Measurements from ENCODE around the gene ISCA2.
"Not testable (repeated sequence)": the region's sequence is repeated elsewhere in the genome, so short reads cannot be mapped to it uniquely, and the experiment has no call there.

Gene ISCA2

DNA sequence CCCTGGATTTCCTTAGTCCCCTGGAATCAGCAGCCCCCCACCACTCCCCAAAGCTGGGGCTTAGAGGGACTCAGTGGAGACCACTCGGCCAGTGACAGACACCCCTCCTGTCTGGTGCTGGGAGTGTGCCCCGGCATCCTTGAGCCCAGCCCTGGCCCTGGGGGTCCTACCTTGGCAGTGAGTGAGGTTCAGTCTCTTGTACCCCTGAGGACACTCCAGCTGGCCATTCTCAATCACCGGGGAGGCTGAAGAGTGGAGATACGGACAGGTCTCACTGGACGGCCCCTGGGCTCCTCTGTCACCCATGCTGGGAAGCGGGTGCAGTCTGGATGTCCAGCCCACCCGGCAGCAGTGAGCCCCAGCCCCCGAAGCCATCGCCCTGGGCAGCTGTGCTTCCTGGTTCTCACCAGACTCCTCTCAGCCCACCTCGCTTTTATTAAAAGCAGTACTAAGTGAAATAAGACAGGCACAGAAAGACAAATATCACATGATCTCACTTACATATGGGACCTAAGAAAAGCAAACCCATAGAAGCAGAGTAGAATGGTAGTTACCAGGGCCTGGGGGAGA, 42.3 kb downstream of the ISCA2 start:
- CTCF ChIA-PET, result no interaction called here
- POLR2A ChIA-PET (ENCODE audit: low non-redundant PET), result no interaction called here
- TF ChIP-seq, protein P1, sequence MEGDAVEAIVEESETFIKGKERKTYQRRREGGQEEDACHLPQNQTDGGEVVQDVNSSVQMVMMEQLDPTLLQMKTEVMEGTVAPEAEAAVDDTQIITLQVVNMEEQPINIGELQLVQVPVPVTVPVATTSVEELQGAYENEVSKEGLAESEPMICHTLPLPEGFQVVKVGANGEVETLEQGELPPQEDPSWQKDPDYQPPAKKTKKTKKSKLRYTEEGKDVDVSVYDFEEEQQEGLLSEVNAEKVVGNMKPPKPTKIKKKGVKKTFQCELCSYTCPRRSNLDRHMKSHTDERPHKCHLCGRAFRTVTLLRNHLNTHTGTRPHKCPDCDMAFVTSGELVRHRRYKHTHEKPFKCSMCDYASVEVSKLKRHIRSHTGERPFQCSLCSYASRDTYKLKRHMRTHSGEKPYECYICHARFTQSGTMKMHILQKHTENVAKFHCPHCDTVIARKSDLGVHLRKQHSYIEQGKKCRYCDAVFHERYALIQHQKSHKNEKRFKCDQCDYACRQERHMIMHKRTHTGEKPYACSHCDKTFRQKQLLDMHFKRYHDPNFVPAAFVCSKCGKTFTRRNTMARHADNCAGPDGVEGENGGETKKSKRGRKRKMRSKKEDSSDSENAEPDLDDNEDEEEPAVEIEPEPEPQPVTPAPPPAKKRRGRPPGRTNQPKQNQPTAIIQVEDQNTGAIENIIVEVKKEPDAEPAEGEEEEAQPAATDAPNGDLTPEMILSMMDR (conservative IDR thresholded peaks at IDR 0.05; ENCODE audit: low read depth), result no peak
- peak overlapping the region; percentile 21 for H3K27ac ChIP-seq
- no peak for DNase-seq (ENCODE audit: low spot score)

DNA sequence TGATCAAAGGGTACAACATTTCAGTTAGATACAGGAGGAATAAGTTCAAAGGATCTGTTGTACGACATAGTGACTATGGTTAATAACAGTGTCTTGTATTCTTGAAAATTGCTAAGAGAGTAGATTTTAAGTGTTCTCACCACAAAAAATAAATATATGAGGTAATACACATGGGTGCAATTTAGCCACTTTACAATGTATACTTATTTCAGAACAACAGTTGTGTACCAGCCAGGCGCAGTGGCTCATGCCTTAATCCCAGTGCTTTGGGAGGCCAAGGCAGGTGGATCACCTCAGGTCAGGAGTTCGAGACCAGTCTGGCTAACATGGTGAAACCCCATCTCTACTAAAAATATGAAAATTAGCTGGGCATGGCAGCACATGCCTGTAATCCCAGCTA, 42.8 kb downstream of the ISCA2 start:
- H3K27ac ChIP-seq; POLR2A ChIA-PET (ENCODE audit: low non-redundant PET); DNase-seq (ENCODE audit: low spot score); CTCF ChIA-PET: not testable (repeated sequence)

DNA sequence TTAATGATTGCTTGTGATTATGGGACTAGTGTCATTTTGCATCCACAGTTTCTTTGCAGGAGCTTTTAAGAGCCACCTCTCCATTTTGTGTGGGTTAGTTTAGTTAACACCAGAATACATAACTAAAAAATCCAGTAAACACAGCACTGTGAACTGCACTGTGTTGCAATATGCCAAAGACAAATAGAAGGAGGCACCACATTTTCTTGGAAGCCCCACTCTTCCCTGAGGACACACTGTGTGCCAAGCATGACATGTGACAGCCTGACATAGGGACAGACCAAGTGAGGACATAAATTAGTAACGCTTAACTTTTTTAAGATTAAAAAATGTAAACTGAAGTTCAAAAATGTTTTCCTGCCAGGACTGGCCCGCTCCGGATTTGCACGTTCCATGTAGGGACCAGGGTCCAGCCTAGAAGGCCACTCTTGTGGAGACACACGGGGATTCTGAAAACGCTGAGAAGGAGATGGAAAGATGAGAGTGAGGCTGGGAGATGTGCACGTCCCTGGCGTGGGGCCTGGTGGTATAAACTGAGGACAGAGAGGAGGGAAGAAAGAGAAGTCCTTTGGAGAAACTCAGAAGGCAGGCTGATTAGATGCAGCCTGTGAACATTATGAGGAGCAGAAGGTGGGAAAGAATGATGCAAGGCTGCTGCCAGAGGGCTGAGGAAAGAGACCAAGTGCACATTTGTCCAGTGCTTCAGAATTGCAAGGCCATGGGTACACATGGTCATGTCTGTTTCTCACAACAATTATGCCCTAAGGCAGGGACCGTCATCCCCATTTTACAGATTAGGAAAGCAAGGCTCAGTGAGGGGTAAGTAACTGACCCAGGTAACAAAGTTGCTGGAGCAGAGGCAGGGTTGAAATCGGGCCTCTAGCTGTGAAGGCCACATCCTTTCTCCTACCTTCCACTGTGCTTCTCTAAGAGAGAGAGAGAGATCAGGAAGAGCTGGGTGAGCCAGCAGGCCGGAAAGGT, 45.1 kb downstream of the ISCA2 start:
- POLR2A ChIA-PET (ENCODE audit: low non-redundant PET), result no interaction called here
- CTCF ChIA-PET, result interaction anchor here (0.6 kb wide), 1 partner anchor 106 kb away, joined by 3 read pairs; no protein-coding TSS in a partner anchor

DNA sequence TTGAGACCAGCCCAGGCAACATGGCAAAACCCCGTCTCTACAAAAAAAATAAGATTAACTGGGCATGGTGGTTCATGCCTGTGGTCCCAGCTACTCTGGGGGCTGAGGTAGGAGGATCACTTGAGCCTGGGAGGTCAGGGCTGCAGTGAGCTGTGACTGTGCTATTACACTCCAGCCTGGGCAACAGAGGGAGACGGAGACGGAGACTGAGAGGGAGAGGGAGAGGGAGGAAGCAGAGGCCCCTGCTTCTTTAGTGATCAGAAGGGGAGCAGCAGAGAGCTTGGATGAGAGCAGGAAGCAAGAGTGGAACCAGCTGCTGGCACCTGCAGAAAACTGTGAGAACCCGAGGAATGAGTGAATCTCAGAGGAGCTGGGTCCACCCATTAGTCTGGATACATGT, 45.9 kb downstream of the ISCA2 start:
- TF ChIP-seq, protein P1 (conservative IDR thresholded peaks at IDR 0.05; ENCODE audit: low read depth), result no peak
- DNase-seq (ENCODE audit: low spot score), result no peak
- peak overlapping the region; percentile 50 for H3K27ac ChIP-seq
- ChIA-PET POLR2A (ENCODE audit: low non-redundant PET) (no interaction called here), CTCF (no interaction called here)

More for the DNA sequence above, 45.1 kb downstream of the ISCA2 start:
- no peak for DNase-seq (ENCODE audit: low spot score)
- TF ChIP-seq, protein P1 (conservative IDR thresholded peaks at IDR 0.05; ENCODE audit: low read depth), result no peak
- H3K27ac ChIP-seq, result peak overlapping the region; percentile 50; the same call in 1 of the 2 replicates

DNA sequence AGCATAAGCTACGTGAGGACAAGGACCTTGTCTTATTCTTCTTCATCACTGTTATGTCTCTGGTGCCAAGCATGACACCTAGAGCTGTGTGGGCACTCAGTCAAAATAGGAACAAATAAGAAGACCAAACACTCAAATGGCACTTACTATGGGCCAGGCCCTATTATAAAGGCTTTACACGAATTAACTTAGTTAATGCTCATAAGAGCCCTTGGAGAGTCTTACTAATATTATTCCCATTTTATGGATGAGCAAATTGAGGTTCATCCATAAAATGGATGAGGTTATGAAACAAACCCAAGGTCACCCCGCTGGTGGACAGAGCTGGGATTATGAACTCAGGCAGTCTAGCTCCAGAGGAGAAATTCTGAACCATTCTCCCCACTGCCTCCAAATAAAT, 47.7 kb downstream of the ISCA2 start:
- ChIA-PET CTCF (no interaction called here), POLR2A (ENCODE audit: low non-redundant PET) (no interaction called here)
- DNase-seq (ENCODE audit: low spot score), result no peak
- TF ChIP-seq, protein P1 (conservative IDR thresholded peaks at IDR 0.05; ENCODE audit: low read depth), result no peak
- H3K27ac ChIP-seq, result no peak overlapping the region

DNA sequence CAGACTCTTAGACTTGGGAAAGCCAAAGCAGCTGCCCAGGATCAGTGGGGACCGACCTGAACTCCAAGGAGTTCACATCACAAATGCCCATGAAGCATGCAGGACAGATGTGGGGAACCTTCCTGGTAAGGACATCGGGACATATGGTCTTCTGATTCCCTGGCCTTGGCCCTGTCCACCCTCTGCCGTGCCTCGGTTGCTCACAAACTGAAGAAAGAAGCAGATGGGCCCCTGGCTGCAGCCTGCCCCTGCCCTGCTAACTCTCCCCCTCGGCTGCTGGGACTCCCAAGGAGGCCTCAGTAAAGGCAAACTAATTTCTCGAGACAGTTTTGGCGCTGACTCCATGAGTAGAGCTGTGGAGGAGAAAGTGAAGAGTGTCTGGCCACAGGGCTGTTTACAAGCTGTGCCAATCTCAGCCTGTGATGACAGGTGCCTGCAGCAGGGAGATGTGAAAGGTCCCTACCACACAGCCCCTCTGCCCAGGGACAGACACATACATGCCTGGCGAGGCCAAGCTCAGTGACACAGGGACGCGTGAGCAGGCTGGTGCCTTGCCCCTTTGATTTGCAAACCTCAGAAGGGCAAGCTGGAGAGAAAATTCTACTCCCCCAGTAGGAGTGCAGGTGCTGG, 48.6 kb downstream of the ISCA2 start:
- DNase-seq (ENCODE audit: low spot score), result no peak
- CTCF ChIA-PET, result no interaction called here
- POLR2A ChIA-PET (ENCODE audit: low non-redundant PET), result no interaction called here
- TF ChIP-seq, protein P1 (conservative IDR thresholded peaks at IDR 0.05; ENCODE audit: low read depth), result no peak
- H3K27ac ChIP-seq, result peak overlapping the region; percentile 38

Measured in RWPE1 (cell line).